A549 treated with CORT108297 at 1 μM for 4 hours (cell line): Measurements from ENCODE around the gene SMPDL3A. TPM values are rescaled to one million over a fixed set of nuclear protein-coding genes. Genes with fewer than 3 reads are reported as not detected.

Experiments used
- total RNA-seq: library from RNA; stranded (reverse); fragments of 200-300 nt; extraction: Qiagen RNA extraction; gene quantifications from 5 replicates; pipeline ENCODE4 v1.2.3, GENCODE V29; 2022

SMPDL3A gene, protein sequence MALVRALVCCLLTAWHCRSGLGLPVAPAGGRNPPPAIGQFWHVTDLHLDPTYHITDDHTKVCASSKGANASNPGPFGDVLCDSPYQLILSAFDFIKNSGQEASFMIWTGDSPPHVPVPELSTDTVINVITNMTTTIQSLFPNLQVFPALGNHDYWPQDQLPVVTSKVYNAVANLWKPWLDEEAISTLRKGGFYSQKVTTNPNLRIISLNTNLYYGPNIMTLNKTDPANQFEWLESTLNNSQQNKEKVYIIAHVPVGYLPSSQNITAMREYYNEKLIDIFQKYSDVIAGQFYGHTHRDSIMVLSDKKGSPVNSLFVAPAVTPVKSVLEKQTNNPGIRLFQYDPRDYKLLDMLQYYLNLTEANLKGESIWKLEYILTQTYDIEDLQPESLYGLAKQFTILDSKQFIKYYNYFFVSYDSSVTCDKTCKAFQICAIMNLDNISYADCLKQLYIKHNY
- 2.3 to 3.1 TPM (median 3.0 TPM) in 5 replicates for total RNA-seq

GRCh38 chr6:122789182-122790027 lies at the start of gene SMPDL3A:
Gene SMPDL3A, plus strand, starts transcription at chr6:122789258. Its CDS starts 89 bp downstream, at chr6:122789347.

GRCh38 chr6:122779667-122780066 lies 9.4 kb upstream of the SMPDL3A start, which contains the start of gene FABP7:
Gene FABP7, plus strand, starts transcription at chr6:122779716. Its CDS starts 79 bp downstream, at chr6:122779795.

Other genes with a start within 250 kb of the SMPDL3A start
- gene PKIB, start 178.9 kb upstream of the SMPDL3A start, total RNA-seq: 0.50 to 1.2 TPM (median 0.78 TPM) in 5 replicates
- gene FABP7, start 9.5 kb upstream of the SMPDL3A start, total RNA-seq: not detected in 5 replicates
- gene CLVS2, start 207.0 kb downstream of the SMPDL3A start, total RNA-seq: 0.08 to 0.16 TPM (median 0.14 TPM) in 5 replicates